ENCODE measurements around the gene PIK3R6.
A peak's percentile ranks its signal among the peaks of the same experiment; 100 is the strongest.

The PIK3R6 gene

DNA sequence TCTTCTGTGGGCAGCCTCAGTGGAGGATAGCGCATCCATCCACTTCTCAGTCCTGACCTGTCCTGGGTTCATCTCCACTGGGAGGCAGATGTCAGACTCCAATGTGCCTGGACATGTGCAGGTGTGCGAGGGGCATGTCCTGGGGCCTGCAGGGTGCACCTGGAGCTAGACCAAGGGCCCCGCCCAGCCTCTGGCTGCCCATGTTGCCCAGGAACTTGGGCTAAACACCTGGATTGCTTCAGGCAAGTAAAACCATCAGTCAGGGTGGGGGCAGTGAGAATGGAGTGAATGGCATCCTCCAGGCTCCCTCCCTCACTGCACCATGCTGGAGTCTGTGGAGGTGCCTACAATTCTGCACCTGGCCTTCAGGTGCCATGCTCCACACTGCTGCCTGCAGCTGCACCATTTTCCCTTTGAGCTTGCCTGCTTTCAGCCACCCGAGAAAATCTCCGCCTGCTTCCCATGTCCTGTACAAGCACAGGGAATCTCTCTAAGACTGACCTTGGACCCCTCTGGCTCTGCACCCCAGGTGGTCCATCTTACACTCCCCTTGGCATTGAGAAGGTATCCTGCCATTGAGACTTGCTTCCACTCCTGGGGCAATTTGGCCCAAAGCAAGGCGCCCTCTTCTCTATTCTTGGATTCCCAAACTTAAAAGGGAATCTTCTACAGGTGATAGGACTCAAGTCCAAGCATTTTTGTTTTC is 66.2 kb downstream of the PIK3R6 start:
- peaks cover 3% of the 10 kb centered on the region for H3K79me1 ChIP-seq (ENCODE audit: low read depth, low read length)
- no peak for DNase-seq (ENCODE audit: low spot score)
- H3K4ac ChIP-seq (ENCODE audit: low read length), result no peak overlapping the region
- H3K23ac ChIP-seq (ENCODE audit: low read depth, low read length, poor library complexity), result no peak overlapping the region
- H2AFZ ChIP-seq (ENCODE audit: low read length), result no peak overlapping the region
- WGBS, 2 donors (ENCODE audit: extremely low coverage in 2 of 2, insufficient read length in 2 of 2, insufficient replicate concordance in 1 of 2), result no CpG with 5 or more reads among the region's 6 CpGs
- H3K18ac ChIP-seq (ENCODE audit: low read length), result no peak overlapping the region
- H3K36me3 ChIP-seq (replicated peaks in 1 of 2; ENCODE audit: control insufficient read depth in 2 of 2, insufficient read depth in 2 of 2, low read length in 2 of 2), result no peaks in the 10 kb centered on the region
- no peak overlapping the region for H3K14ac ChIP-seq (ENCODE audit: low read length)
- H2BK120ac ChIP-seq (ENCODE audit: low read depth, low read length), result no peak overlapping the region
- peak overlapping the region in 1 of 2 donors; percentile 35 for H3K4me3 ChIP-seq (ENCODE audit: low read length in 2 of 2)
- H3K27ac ChIP-seq (replicated peaks; ENCODE audit: low read length), result no peak overlapping the region
- no peak overlapping the region for H3K4me2 ChIP-seq (ENCODE audit: insufficient read depth, low read length, poor library complexity, severe bottlenecking)
- H3K9me3 ChIP-seq (replicated peaks in 1 of 2; ENCODE audit: control insufficient read depth in 2 of 2, insufficient read depth in 1 of 2, low read depth in 1 of 2, low read length in 2 of 2), result peaks cover 0 to 4% of the 10 kb centered on the region in 2 donors
- peaks cover 3 to 61% (median 19%) of the 10 kb centered on the region in 3 experiments for H3K27me3 ChIP-seq (ENCODE audit: control insufficient read depth in 3 of 3, insufficient read depth in 3 of 3, low read depth in 1 of 3, low read length in 3 of 3)
- H2BK15ac ChIP-seq (ENCODE audit: low read length), result no peak overlapping the region
- H3K9ac ChIP-seq (ENCODE audit: low read depth, low read length, poor library complexity), result no peak overlapping the region
- no peak overlapping the region for H2AK5ac ChIP-seq (ENCODE audit: low read depth, low read length)
- no peak overlapping the region for H4K8ac ChIP-seq (ENCODE audit: low read depth, low read length)
- no peak overlapping the region for H2BK5ac ChIP-seq (ENCODE audit: low read length)
- no peak overlapping the region for H4K91ac ChIP-seq (ENCODE audit: low read depth, low read length, poor library complexity)
- no peak overlapping the region for H2BK12ac ChIP-seq (ENCODE audit: low read length)
- H3K4me1 ChIP-seq (ENCODE audit: control insufficient read depth in 2 of 2, insufficient read depth in 1 of 2, low read depth in 1 of 2, low read length in 2 of 2), result peaks cover 0 to 9% of the 10 kb centered on the region in 2 donors

DNA sequence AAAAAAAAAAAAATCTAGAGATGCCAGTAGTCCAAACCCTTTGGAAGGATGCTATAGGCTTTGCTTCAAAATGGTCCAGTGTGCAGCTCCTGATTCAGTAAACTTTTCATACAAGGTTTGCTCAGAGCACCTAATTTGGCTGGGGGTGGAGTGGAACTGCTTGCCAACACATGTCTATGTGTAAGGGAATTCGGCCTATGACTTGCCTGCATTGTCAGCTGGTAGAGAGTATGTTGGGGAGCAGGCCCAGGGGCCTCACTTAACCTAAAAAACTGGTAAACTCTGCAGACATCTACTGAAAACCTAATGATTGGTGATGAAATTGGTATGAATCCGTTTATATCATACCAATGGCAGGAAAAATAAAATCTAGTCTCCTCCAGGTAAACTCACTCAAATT is 66.8 kb downstream of the PIK3R6 start:
- Histone ChIP-seq H2BK15ac (ENCODE audit: low read length) (no peak overlapping the region), H2BK5ac (ENCODE audit: low read length) (no peak overlapping the region), H3K18ac (ENCODE audit: low read length) (no peak overlapping the region), H3K27me3 (ENCODE audit: control insufficient read depth in 3 of 3, insufficient read depth in 3 of 3, low read depth in 1 of 3, low read length in 3 of 3) (peaks cover 3 to 66% (median 19%) of the 10 kb centered on the region in 3 experiments), H2AFZ (ENCODE audit: low read length) (no peak overlapping the region), H2BK120ac (ENCODE audit: low read depth, low read length) (no peak overlapping the region), H3K9me3 (replicated peaks in 1 of 2; ENCODE audit: control insufficient read depth in 2 of 2, insufficient read depth in 1 of 2, low read depth in 1 of 2, low read length in 2 of 2) (peaks cover 0 to 4% of the 10 kb centered on the region in 2 donors), H3K4me1 (ENCODE audit: control insufficient read depth in 2 of 2, insufficient read depth in 1 of 2, low read depth in 1 of 2, low read length in 2 of 2) (peaks cover 0 to 9% of the 10 kb centered on the region in 2 donors), H3K27ac (replicated peaks; ENCODE audit: low read length) (no peak overlapping the region), H2AK5ac (ENCODE audit: low read depth, low read length) (no peak overlapping the region), H4K91ac (ENCODE audit: low read depth, low read length, poor library complexity) (no peak overlapping the region), H3K36me3 (replicated peaks in 1 of 2; ENCODE audit: control insufficient read depth in 2 of 2, insufficient read depth in 2 of 2, low read length in 2 of 2) (no peaks in the 10 kb centered on the region), H4K8ac (ENCODE audit: low read depth, low read length) (no peak overlapping the region), H3K4me2 (ENCODE audit: insufficient read depth, low read length, poor library complexity, severe bottlenecking) (no peak overlapping the region), H3K4ac (ENCODE audit: low read length) (no peak overlapping the region), H3K79me1 (ENCODE audit: low read depth, low read length) (peaks cover 3% of the 10 kb centered on the region), H3K14ac (ENCODE audit: low read length) (no peak overlapping the region), H3K9ac (ENCODE audit: low read depth, low read length, poor library complexity) (no peak overlapping the region), H3K23ac (ENCODE audit: low read depth, low read length, poor library complexity) (no peak overlapping the region), H3K4me3 (ENCODE audit: low read length in 2 of 2) (no peak overlapping the region), H2BK12ac (ENCODE audit: low read length) (no peak overlapping the region)
- DNase-seq (ENCODE audit: low spot score), result no peak
- WGBS, 2 donors (ENCODE audit: extremely low coverage in 2 of 2, insufficient read length in 2 of 2, insufficient replicate concordance in 1 of 2), result no CpG with 5 or more reads among the region's 2 CpGs

DNA sequence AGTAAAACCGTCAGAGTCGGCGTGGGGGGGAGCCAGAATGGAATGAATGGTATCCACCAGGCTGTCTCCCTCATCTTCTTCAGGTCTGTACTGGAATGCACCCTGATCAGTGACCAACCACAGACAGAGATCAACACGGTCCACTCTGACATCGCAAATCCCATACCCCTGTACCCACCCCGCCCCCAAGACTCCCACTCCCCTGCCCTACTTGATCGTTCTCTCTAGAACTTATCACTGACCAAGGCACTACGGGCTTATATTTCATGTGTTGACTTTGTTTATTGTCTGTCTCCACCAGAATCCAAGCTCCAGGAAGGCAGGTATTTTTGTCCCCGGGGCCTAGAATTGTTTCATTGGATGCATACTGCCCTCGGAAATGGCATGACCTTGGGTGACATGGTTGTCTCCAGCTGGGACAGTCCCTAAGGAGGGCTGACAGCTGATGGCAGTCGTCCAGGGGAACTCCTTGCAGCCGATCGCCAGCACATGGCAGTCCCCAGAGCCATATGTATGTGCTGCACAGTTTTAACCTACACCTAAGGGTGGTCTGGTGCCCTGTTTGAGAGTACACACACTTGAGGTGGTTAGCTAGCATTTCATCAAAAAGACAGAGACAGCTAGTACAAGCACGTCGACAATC is 67.8 kb downstream of the PIK3R6 start:
- no peak for DNase-seq (ENCODE audit: low spot score)
- H2BK15ac ChIP-seq (ENCODE audit: low read length), result no peak overlapping the region
- peaks cover 3% of the 10 kb centered on the region for H3K79me1 ChIP-seq (ENCODE audit: low read depth, low read length)
- H3K4me3 ChIP-seq (ENCODE audit: low read length in 2 of 2), result no peak overlapping the region
- no peak overlapping the region for H3K9ac ChIP-seq (ENCODE audit: low read depth, low read length, poor library complexity)
- H3K4me1 ChIP-seq (ENCODE audit: control insufficient read depth in 2 of 2, insufficient read depth in 1 of 2, low read depth in 1 of 2, low read length in 2 of 2), result peaks cover 0 to 9% of the 10 kb centered on the region in 2 donors
- no peak overlapping the region for H4K8ac ChIP-seq (ENCODE audit: low read depth, low read length)
- H3K27ac ChIP-seq (replicated peaks; ENCODE audit: low read length), result no peak overlapping the region
- H2AK5ac ChIP-seq (ENCODE audit: low read depth, low read length), result no peak overlapping the region
- no peak overlapping the region for H3K4ac ChIP-seq (ENCODE audit: low read length)
- no peak overlapping the region for H3K14ac ChIP-seq (ENCODE audit: low read length)
- no peaks in the 10 kb centered on the region for H3K36me3 ChIP-seq (replicated peaks in 1 of 2; ENCODE audit: control insufficient read depth in 2 of 2, insufficient read depth in 2 of 2, low read length in 2 of 2)
- H2BK120ac ChIP-seq (ENCODE audit: low read depth, low read length), result no peak overlapping the region
- no peak overlapping the region for H4K91ac ChIP-seq (ENCODE audit: low read depth, low read length, poor library complexity)
- peaks cover 3 to 66% (median 19%) of the 10 kb centered on the region in 3 experiments for H3K27me3 ChIP-seq (ENCODE audit: control insufficient read depth in 3 of 3, insufficient read depth in 3 of 3, low read depth in 1 of 3, low read length in 3 of 3)
- H3K9me3 ChIP-seq (replicated peaks in 1 of 2; ENCODE audit: control insufficient read depth in 2 of 2, insufficient read depth in 1 of 2, low read depth in 1 of 2, low read length in 2 of 2), result peaks cover 0 to 4% of the 10 kb centered on the region in 2 donors
- H2AFZ ChIP-seq (ENCODE audit: low read length), result no peak overlapping the region
- H2BK12ac ChIP-seq (ENCODE audit: low read length), result no peak overlapping the region
- no CpG with 5 or more reads among the region's 15 CpGs for WGBS, 2 donors (ENCODE audit: extremely low coverage in 2 of 2, insufficient read length in 2 of 2, insufficient replicate concordance in 1 of 2)
- H2BK5ac ChIP-seq (ENCODE audit: low read length), result no peak overlapping the region
- peak overlapping the region; percentile 56 for H3K4me2 ChIP-seq (ENCODE audit: insufficient read depth, low read length, poor library complexity, severe bottlenecking)
- no peak overlapping the region for H3K23ac ChIP-seq (ENCODE audit: low read depth, low read length, poor library complexity)
- H3K18ac ChIP-seq (ENCODE audit: low read length), result no peak overlapping the region

DNA sequence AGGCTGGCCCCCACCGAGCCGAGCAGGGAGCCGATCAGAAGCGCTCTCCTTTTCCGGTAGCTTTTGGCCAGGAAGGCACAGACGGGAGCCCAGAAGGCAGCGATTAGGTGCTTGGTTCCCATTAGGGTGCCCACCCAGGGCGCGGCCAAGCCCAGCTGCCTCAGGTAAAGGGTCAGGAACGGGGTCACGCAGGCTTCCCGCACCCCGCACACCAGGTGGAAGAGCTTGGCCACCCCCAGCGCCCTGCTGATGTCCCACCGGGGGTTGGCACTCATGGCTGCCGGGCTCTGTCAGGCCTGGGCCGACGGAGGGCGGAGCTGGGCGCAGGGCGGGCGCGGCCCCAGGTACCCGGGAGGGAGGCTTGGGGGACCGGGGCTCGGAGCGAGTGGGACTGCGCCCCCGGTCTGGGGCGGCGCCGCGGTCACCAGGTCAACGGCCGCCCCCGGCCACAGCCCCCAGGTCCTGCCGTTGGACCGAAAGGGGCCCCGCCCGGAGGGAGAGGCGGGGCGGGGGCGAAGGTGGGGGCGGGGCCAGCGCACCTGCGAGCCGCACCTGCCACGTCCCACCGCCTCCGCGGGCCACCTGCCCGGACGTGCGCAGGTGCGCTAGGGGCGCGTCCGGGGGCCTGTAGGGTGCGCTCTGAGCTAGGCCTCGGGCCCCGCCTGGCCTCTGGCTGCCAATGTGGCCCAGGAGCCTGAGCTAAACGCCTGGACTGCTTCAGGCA is 68.5 kb downstream of the PIK3R6 start, which contains the start of gene MFSD6L:
Gene MFSD6L (minus strand): TSS at position 520 of the 724 bp plus-strand sequence. CDS start 245 bp downstream, at position 275.
- H3K18ac ChIP-seq (ENCODE audit: low read length), result peak within 1 kb of the TSS; percentile 61
- peak within 1 kb of the TSS; percentile 66 for H3K23ac ChIP-seq (ENCODE audit: low read depth, low read length, poor library complexity)
- no peak for DNase-seq (ENCODE audit: low spot score)

More for the DNA sequence above, 68.5 kb downstream of the PIK3R6 start, which contains the start of gene MFSD6L:
- H3K27me3 ChIP-seq (ENCODE audit: control insufficient read depth in 3 of 3, insufficient read depth in 3 of 3, low read depth in 1 of 3, low read length in 3 of 3), result peaks cover 3 to 64% (median 19%) of the 10 kb centered on the region in 3 experiments
- H2AFZ ChIP-seq (ENCODE audit: low read length), result no peak within 1 kb of the TSS
- peak within 1 kb of the TSS; percentile 73 for H2AK5ac ChIP-seq (ENCODE audit: low read depth, low read length)
- H3K9me3 ChIP-seq (replicated peaks in 1 of 2; ENCODE audit: control insufficient read depth in 2 of 2, insufficient read depth in 1 of 2, low read depth in 1 of 2, low read length in 2 of 2), result peaks cover 0 to 4% of the 10 kb centered on the region in 2 donors
- H3K36me3 ChIP-seq (replicated peaks in 1 of 2; ENCODE audit: control insufficient read depth in 2 of 2, insufficient read depth in 2 of 2, low read length in 2 of 2), result no peaks in the 10 kb centered on the region
- WGBS, 2 donors (ENCODE audit: extremely low coverage in 2 of 2, insufficient read length in 2 of 2, insufficient replicate concordance in 1 of 2), result no CpG with 5 or more reads among the region's 62 CpGs
- peak within 1 kb of the TSS; percentile 26 for H2BK15ac ChIP-seq (ENCODE audit: low read length)
- H3K79me1 ChIP-seq (ENCODE audit: low read depth, low read length), result peaks cover 3% of the 10 kb centered on the region
- H3K27ac ChIP-seq (replicated peaks; ENCODE audit: low read length), result no peak within 1 kb of the TSS
- H3K4me3 ChIP-seq (ENCODE audit: low read length in 2 of 2), result peak within 1 kb of the TSS in 1 of 2 donors; percentile 65
- H3K4me2 ChIP-seq (ENCODE audit: insufficient read depth, low read length, poor library complexity, severe bottlenecking), result peak within 1 kb of the TSS; percentile 56
- peaks cover 0 to 9% of the 10 kb centered on the region in 2 donors for H3K4me1 ChIP-seq (ENCODE audit: control insufficient read depth in 2 of 2, insufficient read depth in 1 of 2, low read depth in 1 of 2, low read length in 2 of 2)
- H3K4ac ChIP-seq (ENCODE audit: low read length), result no peak within 1 kb of the TSS
- H4K91ac ChIP-seq (ENCODE audit: low read depth, low read length, poor library complexity), result no peak within 1 kb of the TSS
- H3K14ac ChIP-seq (ENCODE audit: low read length), result no peak within 1 kb of the TSS
- peak within 1 kb of the TSS; percentile 57 for H2BK120ac ChIP-seq (ENCODE audit: low read depth, low read length)
- no peak within 1 kb of the TSS for H4K8ac ChIP-seq (ENCODE audit: low read depth, low read length)
- H3K9ac ChIP-seq (ENCODE audit: low read depth, low read length, poor library complexity), result peak within 1 kb of the TSS; percentile 3
- peak within 1 kb of the TSS; percentile 6 for H2BK12ac ChIP-seq (ENCODE audit: low read length)
- H2BK5ac ChIP-seq (ENCODE audit: low read length), result no peak within 1 kb of the TSS

Measured in neuronal stem cell (in vitro differentiated cells).